Measurements from ENCODE around the gene ORC2.

GRCh38 chr2:200987137-200987536, 23.7 kb upstream of the ORC2 start:
- no peak for TF ChIP-seq CTCF (IDR thresholded peaks at IDR 0.05)
- no peak for TF ChIP-seq MAX (IDR thresholded peaks at IDR 0.05; ENCODE audit: low read depth)
- no peak for TF ChIP-seq POLR2AphosphoS5 (IDR thresholded peaks at IDR 0.05; ENCODE audit: low read depth, low read length)
- no peak for TF ChIP-seq TAF1 (IDR thresholded peaks at IDR 0.05; ENCODE audit: borderline replicate concordance, low read depth, low read length)
- no peak for TF ChIP-seq USF2 (IDR thresholded peaks at IDR 0.05; ENCODE audit: borderline replicate concordance, low read depth, low read length)
- TF ChIP-seq MXI1 (IDR thresholded peaks at IDR 0.05; ENCODE audit: low read depth, low read length): no peak
- no peak for TF ChIP-seq MEF2A (IDR thresholded peaks at IDR 0.05; ENCODE audit: borderline replicate concordance, low read depth)

All from SK-N-SH (cell line).